GM18517 (cell line): ENCODE results near the gene TCF7L1.

Experiments used
- ATAC-seq: cut with Tn5 transposase; IDR thresholded peaks from one replicate; pipeline ENCODE4 v1.9.1; 2021; ENCODE audit warnings: mild to moderate bottlenecking, moderate library complexity; ENCODE audit not compliant: unreplicated experiment

TCF7L1 gene

DNA sequence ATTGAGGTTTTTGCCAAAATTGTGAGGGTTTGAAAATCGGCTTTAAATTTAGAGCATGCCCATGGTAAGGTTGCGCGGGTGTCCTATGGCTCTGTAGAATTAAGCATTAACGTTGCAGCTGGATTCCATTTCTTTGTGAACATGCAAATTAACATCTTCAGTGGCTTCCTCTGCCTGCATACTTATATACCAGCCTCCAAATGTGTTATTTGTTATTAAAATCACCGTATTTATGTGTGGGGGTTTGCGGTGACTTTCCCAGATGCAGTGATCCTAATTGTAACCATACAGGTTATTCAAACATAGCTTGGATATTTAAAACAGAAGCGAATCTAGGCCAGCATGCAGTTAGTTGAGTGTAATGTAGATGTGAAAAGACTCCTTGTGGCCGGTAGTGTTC lies 114.4 kb downstream of the TCF7L1 start:
- no peak for ATAC-seq

DNA sequence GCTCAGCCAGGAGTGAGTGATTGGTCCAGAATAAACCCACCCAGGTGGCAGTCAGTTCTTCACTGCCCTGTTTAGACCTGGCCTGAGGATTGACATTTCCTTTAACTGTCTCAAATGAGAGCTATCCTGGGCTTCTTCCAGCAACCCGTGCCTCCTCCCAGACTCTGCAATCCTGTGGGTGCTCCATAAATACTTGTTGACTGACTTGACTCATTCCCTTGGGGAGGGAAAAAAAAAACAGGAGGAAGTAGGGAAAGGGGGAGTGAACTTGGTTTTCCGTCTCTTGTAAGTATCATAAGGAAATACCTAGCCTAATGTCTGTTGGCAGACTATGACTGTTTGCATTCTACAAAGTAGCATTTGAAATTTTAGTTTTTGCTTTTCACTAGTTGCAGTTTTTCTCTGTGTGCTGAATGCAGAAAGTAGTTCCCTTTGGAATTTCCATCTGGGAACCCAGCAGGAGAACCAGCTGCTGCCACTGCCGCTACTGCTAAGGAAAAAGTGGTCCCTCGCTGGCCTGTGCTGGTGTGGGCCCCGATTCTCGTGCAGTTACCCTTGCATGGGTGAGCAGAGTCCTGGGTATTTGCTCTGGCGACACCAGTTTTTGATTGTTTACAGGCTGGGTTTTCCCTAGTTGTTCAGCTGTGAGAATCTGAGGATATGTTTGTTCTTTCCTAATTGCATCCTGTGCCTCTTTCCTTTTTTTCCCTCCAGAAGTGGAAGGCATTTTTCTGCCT lies 115.7 kb downstream of the TCF7L1 start:
- no peak for ATAC-seq

DNA sequence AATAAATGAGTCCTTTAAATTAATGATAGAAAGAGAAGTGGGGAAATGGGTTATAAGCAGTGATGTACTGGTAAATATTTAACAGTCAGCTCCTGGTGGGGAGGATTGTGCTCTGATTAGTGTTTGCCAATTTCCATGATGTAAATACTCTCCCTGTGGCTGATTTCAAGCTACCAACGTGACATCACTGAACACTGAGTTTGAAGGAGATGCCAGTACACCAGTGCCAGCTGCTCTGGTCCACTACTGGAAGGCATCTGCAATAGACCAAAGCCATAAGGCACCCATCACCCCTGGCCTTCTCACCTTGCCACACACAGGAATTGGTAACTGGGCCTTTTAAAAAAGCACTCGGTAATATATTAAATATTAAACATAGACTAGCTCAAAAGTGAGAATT lies 116.9 kb downstream of the TCF7L1 start:
- no peak for ATAC-seq

DNA sequence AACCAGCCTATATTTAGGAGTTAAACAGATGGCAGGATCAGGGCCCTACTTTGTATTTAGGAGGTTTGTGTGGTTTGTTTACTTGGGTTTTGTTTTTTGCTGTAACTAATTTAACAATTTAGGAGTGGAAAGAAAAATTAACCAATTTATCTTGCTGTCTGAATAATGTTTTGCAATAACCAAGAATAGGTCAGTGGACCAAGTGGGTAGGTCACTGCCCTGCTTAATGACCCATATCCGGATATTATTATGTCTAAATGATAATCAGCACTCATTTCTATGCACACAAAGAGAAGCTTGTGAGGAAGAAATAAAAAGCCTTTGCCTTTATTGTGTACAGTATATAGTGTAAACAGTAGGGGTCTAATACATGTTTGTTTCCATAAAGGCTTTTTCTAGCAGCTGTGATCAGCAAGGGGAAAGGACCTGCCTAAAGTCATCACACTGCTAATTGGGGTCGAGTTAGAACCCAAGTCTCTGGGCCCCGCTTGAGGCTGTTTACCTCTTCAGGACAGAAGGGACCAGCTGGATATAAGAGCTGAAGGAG lies 118.0 kb downstream of the TCF7L1 start:
- no peak for ATAC-seq

DNA sequence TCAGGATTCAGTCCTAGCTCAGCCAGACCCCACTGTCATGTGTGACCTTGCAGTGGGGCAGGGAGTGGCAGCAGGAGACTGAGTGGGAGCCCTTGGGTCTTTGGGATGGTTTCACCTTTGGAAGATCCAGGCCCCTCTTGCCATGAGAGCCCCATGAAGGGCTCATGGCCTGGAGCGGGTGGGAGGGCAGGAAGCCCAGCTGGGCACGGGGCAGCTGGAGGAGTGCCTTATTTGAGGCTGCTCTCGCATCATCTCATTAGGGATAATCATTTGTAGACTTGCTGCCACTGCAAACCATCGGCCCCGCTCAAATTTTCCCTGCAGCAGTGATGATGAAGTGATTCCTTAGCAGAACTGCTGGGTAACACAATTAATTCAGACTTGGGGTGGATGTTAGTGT lies 120.7 kb downstream of the TCF7L1 start:
- no peak for ATAC-seq

DNA sequence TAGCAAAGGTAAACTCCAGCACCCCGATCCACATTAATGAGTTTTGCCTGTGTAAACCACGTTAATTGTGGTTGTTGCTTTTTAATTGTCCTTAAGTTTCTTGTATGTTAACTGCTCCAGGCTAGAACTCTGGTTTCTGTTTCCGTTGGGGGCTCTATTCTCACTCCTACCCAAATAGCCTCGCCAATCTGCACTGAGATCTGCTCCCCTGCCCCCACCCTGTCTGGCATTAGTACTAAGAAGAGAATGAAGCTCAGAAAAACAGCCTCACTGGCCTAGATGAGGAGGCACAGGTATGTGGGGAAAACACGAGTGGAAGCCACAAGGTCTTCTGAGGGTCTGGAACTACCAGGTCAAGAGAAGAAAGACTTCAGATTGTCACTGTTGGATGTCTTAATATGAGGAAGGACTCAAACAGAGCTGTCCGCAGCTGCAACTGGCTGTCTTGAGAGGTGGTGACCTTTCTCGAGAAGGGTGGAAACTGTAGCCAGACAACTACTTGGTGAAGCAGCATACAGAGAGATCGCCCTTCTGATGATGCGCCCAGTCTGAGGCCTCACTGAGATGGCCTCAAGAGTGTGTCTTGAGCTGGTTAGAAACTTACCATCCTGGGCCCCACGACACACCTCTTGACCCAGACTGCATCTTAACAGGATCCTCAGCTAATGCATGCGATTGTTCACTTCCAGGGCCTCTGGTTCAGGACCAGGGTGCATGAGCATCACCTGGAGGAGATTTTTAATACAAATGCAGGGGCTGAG lies 121.5 kb downstream of the TCF7L1 start:
- no peak for ATAC-seq

DNA sequence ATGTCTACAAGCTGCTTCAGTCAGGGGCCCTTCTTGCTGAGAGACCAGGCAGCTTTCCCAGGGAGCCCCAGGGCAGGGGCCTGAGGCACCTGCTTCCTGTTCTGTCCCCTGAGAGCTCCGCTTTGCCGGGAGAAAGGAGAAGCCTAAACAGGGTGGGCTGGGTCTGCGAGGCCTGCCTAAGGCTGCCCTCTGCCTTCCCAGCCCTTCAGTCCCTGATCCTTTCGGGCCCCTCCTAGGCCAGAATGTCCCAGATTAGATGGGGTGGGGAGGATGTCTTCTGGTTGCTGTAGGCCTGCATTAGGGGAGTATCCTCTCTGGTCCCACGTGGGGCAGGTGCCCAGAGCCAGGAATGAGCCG lies 122.2 kb downstream of the TCF7L1 start:
- ATAC-seq: no peak

DNA sequence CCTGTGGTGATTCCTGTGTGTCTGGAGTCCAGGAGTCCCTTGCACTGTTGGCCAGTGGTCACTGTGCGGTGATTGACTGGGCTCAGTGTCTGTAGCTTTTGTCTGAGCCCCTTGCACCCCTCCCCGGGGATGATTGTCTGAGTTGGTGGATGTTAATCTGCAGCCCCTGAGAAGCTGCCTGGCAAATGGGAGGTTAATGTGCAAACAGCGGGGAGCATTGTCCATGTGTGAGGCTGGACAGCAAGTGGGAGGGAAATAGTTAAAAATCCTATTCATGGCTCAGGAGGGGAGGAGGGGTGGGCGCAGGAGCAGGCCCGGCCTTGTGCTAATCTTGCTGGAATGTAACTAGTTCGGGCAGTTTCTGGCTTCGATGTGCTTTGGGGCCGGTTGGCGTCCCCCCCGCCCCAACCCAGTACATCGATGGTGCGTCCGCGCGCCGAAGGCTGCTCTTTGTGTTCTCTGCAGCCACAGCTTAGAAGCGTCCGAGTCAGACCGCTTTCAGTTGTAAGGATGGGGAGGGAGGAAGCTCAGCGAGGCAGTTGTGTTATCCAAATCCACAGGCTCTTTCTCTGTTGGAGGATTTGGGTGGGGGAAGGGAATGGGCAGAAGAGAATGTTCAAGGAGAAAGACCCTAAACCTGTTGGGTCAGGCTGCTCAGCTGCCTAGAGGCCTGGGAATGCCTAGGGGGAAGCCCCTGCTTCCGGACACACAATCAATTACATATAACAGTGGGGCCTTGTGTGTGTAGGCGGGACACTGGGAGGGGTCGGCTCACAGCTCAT lies 122.8 kb downstream of the TCF7L1 start:
- no peak for ATAC-seq

DNA sequence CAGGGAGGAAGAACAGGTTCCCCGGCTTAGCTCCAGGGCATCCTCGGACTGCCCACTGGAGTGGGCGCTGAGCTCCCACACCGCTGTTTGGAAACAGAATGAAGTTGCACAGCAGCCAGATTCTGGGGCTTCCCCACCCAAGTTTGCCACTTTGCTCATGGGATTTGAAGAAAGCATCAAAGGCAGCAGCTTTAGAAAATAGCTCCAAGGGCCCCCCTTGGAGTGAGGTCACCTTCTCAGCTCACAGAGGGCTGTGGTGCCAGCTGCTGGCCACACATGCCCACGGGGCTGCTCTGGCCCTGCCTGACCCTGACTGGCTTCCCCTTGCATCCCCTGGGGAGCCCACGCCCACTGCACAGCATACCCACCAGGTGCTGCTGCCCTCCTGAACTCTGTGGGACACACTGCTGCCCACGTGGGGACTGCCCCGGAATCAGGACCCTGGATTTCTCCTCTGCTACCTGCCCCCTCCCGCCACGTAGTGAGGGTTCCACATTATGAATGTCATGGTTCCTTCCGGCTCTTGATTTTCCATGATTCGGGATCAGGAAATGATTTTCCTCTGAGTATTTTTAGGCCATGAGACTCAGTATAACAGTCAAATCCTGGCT lies 124.3 kb downstream of the TCF7L1 start:
- no peak for ATAC-seq

DNA sequence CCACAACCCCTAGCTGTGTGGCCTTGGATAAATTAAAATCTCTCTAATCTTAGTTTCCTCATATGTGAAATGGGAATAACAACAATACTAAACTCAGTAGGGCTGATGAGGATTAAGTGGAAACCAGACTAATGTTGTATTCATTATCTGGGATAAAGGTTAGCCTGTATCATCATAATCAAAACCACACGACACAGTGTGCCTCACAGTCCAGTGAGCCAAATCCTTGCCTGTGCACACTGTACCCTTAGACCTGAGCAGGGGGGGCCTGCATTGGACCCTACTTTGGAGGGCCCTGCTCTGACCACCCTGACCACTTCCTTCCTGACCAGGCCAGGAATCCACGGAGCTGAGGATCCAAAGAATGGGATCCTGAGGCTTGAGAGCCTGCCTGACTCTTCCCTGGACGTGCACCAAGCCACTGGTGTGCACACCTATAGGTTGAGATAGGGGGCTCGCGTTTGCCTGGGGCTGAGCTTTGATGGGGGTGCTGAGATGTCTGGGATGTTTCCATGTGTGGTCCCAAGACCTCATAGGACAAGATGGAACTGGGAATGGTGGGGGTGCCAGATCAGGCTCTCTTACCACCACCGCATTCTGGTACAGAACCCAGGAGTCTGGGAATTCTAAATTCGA lies 124.9 kb downstream of the TCF7L1 start:
- ATAC-seq: no peak

DNA sequence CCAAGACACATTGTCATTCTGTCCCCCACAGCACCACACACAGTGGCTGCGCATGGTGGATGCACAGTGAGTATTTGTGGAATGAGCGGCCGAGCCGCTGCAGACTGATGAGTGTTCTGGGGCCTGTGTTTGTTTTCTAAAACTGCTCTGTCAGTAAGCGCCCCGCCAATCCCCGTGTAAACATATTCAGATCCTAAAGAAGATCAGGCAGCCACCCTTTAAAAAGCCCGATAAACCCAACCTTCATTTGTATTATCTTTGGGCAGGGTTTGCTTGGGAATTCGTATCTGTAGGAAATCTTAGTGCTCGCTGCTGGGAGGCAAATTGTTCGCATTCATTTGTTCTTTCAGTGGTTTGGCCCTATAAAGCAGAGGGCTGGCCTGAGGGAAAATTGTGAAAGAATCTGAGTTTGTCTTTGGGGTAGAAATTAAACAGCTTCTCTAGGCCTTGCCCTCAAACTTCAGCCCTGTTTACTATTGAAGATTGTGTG lies 126.0 kb downstream of the TCF7L1 start:
- no peak for ATAC-seq

DNA sequence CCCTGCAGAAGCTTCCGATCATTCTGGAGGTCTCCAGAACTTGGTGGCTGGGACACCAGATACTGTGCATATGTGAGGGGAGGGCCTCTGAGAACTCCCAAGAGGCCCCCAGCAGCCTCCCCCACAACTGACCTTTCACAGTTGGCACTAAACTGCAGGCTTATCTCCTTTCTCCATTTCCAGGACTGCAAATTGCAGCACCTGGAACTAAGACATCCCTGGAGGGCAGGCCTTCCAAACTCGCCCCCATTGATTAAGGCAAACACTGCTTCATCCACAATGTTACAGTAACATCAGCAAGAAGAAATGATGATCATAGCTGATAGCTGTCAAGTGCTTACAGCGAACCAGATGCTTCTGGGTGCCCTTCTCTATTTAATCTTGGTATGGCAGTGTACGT lies 126.7 kb downstream of the TCF7L1 start:
- ATAC-seq: no peak

DNA sequence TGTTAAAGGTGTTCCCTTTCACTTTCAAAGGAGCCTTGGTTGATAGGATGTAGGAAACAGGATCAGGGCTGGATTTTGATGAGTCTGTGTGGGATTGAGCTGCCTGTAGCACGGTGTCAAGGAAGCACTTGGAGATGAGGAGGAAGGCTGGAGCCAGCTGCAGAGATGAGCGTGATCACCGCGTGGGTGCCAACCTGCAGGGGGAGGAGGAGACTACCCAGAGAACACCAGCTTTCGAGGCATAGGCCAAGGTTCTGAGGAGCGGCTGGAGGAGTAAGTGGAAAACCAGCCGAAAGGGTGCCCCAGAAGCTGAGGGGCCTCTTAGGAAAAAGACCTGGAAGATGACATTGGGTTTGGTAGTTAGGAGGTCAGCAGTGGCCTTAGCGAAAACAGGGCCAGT lies 130.4 kb downstream of the TCF7L1 start:
- no peak for ATAC-seq

DNA sequence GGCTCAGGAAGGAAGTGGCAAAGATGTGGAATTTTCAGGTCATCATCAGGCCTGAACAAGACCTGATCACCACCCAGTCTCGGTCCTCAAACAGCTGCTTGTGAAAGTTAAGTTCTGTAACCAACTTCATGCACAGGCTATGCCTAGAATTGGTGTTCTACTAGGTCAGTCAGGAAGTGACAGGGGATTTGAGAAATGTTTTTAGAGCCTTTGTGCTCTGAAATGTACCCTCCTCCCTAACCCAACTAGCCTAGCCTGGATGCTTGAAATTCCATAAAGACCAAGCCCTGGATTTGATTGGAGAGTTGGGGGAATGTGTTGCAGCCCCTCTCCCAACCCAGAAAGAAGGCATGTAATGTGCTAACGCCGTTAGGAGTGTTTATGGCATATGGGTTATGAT lies 131.3 kb downstream of the TCF7L1 start:
- ATAC-seq: no peak

DNA sequence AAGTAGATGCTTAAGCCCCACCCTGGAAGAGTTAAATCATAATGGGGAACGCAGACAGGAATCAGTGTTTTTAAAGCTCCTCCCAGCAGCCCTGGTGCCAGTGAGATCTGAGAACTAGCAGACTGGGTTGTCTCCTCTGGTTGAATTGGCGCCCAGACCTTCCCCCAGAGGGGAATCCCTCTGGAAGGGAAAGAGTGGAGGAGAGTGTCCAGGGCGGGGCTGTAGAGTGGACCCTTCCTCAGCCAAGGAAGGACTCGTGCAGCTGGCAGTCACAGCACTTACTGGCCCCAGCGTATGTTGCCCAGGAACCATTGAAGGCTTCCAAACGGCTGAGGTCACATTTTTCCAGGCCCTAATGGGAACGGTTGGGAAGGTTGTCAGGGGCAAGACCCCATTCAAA lies 132.1 kb downstream of the TCF7L1 start:
- ATAC-seq: no peak

DNA sequence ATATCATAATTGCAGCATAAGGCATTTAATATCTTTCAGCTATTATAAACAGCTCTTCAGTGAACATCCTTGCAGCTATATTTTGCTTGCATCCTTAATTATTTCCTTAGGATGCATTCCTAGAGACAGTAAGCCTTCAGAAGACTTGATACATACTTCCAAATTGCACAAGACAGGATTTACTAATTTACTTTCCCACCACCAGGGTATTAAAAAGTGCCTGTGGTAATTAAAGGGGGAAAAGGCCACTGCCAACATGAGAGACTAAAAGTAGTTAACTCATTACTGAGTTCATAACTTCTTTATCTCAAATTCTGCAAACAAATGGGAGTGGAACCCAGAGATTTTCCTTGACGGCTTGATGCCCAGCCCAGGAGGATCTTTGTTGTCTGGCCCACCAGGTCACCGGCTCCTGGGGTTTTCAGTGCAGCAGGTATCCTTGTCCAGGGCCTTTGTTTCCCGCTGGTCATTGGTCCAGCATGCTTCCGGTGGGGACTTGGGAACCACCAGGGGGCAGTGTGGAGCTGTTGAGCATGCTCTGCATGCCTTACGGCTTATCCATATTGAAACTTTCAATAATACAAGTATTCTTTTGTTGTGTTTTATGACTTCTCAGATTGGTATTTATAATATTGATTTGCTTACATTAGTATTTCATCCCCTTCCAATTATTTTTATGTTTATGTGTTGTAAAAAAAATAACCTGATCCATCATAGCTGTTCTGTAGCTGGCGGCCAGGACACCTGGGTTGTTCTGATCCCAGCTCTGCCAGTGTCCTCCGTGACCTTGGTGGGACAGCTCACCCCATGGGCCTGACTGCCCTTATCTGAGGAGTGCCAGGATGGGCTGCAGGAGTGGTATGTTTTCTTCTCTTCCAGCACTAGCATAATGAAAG lies 133.2 kb downstream of the TCF7L1 start:
- no peak for ATAC-seq

DNA sequence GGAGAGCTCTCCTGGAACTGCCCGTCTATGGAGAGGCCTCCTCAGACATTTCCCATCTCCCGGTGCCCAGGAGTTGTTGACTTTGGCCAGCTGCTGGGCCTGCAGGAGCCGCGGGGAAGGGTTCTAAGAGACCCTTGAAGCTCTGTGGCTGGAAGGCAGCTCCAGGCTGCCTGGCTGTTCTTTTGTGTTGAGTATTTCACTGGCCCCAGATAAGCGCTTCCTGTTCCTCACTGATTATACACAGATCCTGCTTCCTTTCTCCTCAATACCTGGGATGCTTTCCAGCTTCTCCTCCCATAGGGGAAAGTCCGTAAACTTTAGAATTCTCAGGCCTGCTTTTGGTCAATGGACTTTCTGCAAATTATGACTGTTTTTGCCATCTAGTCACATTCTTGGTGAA lies 136.8 kb downstream of the TCF7L1 start:
- no peak for ATAC-seq

DNA sequence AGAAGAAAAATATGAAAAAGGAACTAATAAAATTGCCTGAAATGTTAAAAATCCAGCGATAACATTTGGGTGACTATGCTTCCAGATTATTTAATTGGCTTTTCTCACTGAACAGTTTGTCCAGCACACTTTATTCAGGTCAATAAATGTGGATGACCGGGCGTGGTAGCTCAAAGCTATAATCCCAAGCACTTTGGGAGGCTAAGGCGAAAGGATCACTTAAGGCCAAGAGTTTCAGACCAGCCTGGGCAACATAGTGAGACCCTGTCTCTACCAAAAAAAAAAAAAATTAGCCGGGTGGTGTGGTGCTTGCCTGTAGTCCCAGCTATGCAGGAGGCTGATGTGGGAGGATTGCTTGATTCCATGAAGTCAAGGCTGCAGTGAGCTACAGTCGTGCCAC lies 139.2 kb downstream of the TCF7L1 start:
- ATAC-seq: no peak
